CD4-positive, alpha-beta T cell treated with Interleukin-2 at 100 ng/mL for 4 hours (primary cell): ENCODE data around the gene GRIK1.

ENCODE experiments used
- DNase-seq: peaks from one replicate; pipeline ENCODE4 v3.0.0-alpha.2; 2020; ENCODE audit warnings: low spot score

GRIK1 gene

GRCh38 chr21:29534448-29534847, 405.3 kb downstream of the GRIK1 start:
- DNase-seq = no peak

GRCh38 chr21:29529139-29529538, 410.7 kb downstream of the GRIK1 start:
- no peak for DNase-seq

GRCh38 chr21:29526545-29526944, 413.3 kb downstream of the GRIK1 start:
- no peak for DNase-seq

- DNase-seq = no peak
Observed at GRCh38 chr21:29524055-29524454, 415.7 kb downstream of the GRIK1 start.

DNA sequence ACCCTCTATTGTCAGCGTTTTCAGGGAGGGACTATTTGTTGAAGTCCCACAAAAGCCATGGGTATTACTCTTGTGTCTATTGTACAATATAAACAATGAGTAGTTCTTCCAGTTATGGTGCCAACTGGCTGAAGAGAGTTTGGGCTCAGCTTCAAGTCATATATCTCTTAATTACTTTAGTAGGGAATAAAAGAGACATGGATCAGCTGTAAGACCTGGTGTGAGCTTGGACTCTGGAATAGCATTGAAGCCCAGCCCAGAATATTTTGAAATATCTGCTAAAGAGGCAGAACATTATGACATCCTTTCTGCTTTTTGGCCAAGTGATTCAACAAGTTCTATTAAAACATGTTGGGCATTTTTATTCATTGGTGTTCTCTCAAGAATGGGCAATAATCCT, 416.1 kb downstream of the GRIK1 start:
- no peak for DNase-seq

DNA sequence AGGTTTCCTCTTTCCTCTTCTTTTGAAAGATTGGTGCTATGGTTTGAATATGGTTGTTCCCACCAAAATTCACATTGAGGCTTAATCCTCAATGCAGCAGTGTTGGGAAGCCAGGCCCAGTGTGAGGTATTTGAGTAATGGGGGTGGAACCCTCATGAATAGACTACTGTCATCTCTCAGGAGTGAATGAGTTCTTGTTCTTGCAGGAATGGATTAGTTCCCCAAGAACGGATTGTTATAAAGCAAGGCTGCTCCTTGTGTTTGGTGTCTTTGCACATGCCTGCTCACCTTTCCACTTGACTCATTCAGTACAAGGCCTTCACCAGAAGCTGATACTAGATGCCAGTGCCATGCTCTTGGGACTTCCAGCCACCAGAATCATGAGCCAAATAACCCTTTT, 417.9 kb downstream of the GRIK1 start:
- DNase-seq = no peak

- DNase-seq = no peak
Observed at GRCh38 chr21:29520171-29520570, 419.6 kb downstream of the GRIK1 start.

DNA sequence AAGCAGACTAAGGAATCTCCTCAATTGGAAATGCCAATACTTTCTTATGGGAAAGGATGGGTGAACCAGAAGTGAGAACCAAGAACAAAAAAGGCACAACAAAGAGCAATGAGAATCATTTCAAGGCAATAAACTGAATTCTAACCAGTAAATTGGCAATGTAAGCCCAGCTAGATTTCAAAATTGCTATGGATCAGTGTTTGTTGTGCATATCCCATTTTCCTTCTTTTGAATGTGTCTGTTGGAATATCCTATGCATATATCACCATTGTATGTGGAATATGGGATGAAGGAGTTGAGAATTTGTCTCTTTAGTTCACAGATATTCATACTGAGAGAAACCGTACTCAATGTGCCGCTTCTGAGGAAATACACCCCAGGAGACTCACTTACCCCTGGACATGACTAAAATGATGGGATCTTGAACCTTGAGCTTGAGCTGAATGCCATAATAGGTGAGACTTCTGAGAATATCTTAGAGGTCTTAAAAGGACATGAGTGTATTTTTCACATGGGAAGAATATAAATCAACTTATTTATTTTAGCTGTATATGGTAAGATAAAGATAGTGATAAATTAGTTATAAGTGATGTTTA, 425.0 kb downstream of the GRIK1 start:
- DNase-seq = no peak

- no peak for DNase-seq
Observed at GRCh38 chr21:29513535-29513934, 426.3 kb downstream of the GRIK1 start.

- no peak for DNase-seq
Observed at GRCh38 chr21:29511096-29511495, 428.7 kb downstream of the GRIK1 start.

- DNase-seq = no peak
Observed at GRCh38 chr21:29509121-29509520, 430.7 kb downstream of the GRIK1 start.

- no peak for DNase-seq
Observed at GRCh38 chr21:29508301-29508700, 431.5 kb downstream of the GRIK1 start.

GRCh38 chr21:29506947-29507346, 432.8 kb downstream of the GRIK1 start:
- DNase-seq = no peak

DNA sequence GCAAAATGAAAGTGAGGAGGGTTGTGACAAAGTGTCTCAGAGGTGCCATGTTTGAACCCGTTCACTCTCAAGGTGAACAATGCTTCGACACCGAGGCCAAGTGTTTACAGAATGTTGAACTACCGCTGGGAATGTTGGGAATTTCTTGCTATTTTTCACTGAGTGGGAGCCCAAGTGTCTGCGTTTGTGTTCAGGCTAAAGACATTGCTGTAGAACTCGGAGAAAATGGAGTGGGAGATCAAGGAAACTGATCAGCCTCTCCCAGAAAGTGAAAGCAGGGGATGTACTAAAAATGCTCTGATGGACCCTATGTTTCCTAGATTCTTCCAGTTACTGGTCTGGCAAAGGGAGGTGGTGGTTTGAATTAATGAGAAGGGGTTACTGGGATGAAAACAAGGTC, 433.6 kb downstream of the GRIK1 start:
- DNase-seq = no peak

- DNase-seq = no peak
Observed at GRCh38 chr21:29504751-29505321, 435.0 kb downstream of the GRIK1 start.

- no peak for DNase-seq
Observed at GRCh38 chr21:29501451-29501850, 438.3 kb downstream of the GRIK1 start.

DNA sequence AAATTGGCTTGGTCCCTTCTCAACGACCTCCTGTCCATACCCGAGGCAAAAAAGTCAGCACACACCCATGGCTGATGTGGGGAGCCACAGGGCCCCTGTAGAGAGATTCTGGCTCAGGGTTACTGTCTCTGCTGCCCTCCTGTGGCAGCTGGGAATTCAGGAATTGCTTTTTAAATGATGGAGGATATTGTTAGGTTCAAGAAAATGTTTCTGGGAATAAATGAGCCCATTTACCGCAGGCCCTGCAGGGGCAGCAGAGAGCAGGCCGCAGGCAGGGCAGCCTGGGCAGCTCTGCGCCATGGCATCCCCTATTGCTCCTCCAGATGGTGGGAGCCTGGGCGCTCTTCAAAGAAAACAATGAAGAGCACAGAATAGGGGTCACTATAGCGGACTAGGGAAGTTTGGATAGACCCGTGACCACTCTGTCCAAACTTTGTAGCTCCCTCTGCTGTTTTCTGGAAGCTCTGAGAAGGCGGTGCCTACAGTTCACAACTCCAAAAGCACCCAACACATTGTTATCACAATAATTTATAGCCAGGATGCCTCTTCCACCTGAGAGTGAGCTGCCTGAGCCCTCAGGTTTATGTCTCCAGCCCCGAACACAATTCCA, 440.0 kb downstream of the GRIK1 start:
- no peak for DNase-seq

GRCh38 chr21:29499229-29499628, 440.6 kb downstream of the GRIK1 start:
- DNase-seq = no peak

GRCh38 chr21:29496337-29496736, 443.5 kb downstream of the GRIK1 start:
- DNase-seq = no peak

DNA sequence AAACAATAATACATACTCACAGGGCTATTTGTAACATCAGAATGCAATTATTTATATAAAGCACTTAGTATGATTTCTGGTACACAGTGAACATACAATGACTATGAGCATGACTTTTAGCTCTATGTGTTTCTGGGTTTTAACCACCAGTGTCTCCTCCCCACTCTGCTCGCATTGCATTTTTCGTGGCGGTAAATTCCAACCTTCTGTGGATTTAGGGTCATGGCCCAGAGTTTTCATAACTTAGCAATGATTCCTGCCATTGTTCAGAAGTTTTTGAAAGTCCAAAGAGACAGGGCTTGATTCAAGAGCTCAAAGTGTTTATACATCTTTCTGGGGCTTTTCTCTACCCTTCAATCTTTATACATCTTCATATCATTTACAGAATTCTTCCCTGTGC, 449.8 kb downstream of the GRIK1 start:
- no peak for DNase-seq

DNA sequence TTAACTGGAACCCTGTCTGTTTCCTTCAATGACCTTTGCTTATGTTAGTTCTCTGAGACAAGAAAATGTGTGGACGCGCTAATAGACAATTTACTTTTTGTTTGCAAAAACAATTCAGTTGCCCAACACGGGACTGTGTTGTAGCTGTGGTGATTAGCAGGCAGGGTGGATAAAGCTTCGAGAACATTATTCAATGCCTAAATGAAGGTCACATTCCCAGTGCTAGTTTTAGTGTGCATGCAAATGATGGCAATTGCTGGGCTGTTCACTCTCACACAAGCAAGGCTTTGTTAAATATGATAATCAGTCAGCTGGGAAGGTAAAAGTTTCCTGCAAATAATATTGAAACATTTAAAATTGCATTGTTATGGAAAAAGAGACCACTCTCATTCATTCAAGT, 452.6 kb downstream of the GRIK1 start:
- DNase-seq = no peak
